Osteocyte (in vitro differentiated cells): ENCODE measurements around the gene PDCD11. TPM values are rescaled to one million over a fixed set of nuclear protein-coding genes. Genes with fewer than 3 reads are reported as not detected.
A peak's percentile ranks its signal among the peaks of the same experiment; 100 is the strongest.

Experiments
- DNase-seq: peaks from one replicate; pipeline ENCODE4 v3.0.0; 2021; ENCODE audit warnings: mixed read lengths; ENCODE audit not compliant: unreplicated experiment; ENCODE audit errors: extremely low spot score
- H3K27ac Mint-ChIP-seq: one replicate; pipeline ENCODE4 v1.8.0; 2021; ENCODE audit warnings: mild to moderate bottlenecking, mixed read lengths; ENCODE audit not compliant: unreplicated experiment
- H3K27me3 Mint-ChIP-seq: one replicate; pipeline ENCODE4 v1.8.0; 2021; ENCODE audit warnings: mixed read lengths; ENCODE audit not compliant: unreplicated experiment
- H3K36me3 Mint-ChIP-seq: one replicate; pipeline ENCODE4 v1.8.0; 2021; ENCODE audit warnings: mixed read lengths; ENCODE audit not compliant: unreplicated experiment
- H3K4me1 Mint-ChIP-seq: one replicate; pipeline ENCODE4 v1.8.0; 2021; ENCODE audit warnings: mixed read lengths; ENCODE audit not compliant: unreplicated experiment
- H3K4me3 Mint-ChIP-seq: one replicate; pipeline ENCODE4 v1.8.0; 2021; ENCODE audit warnings: mild to moderate bottlenecking, moderate library complexity, mixed read lengths; ENCODE audit not compliant: unreplicated experiment
- H3K9me3 Mint-ChIP-seq: one replicate; pipeline ENCODE4 v1.8.0; 2021; ENCODE audit warnings: mixed read lengths; ENCODE audit not compliant: unreplicated experiment
- CTCF ChIP-seq: fragments of 200-600 bp; sonication (generic); IDR thresholded peaks from 2 replicates; pipeline ENCODE4 v1.5.0; 2021; ENCODE audit warnings: antibody characterized with exemption, mild to moderate bottlenecking, moderate library complexity
- total RNA-seq: library from RNA; stranded (reverse); gene quantifications from 2 replicates; pipeline ENCODE4 v1.2.1, GENCODE V29; 2021

The PDCD11 gene
- total RNA-seq, 1 donor from 2014 or later: 32.6 TPM

GRCh38 chr10:103491729-103492364 is 95.4 kb downstream of the PDCD11 start:
- Mint-ChIP-seq H3K4me1 (peaks cover 31% of the 10 kb centered on the region), H3K9me3 (no peaks in the 10 kb centered on the region), H3K27me3 (peaks cover 11% of the 10 kb centered on the region), H3K4me3 (peak overlapping the region; percentile 75), H3K36me3 (no peaks in the 10 kb centered on the region), H3K27ac (peak overlapping the region; percentile 90)
- DNase-seq: no peak
- TF ChIP-seq CTCF: no peak

- Mint-ChIP-seq H3K4me3 (peak overlapping the region; percentile 75), H3K9me3 (no peaks in the 10 kb centered on the region), H3K4me1 (peaks cover 31% of the 10 kb centered on the region), H3K36me3 (no peaks in the 10 kb centered on the region), H3K27me3 (peaks cover 20% of the 10 kb centered on the region), H3K27ac (peak overlapping the region; percentile 90)
- no peak for DNase-seq
- TF ChIP-seq CTCF: no peak
Observed at GRCh38 chr10:103492655-103493261, 96.3 kb downstream of the PDCD11 start.

GRCh38 chr10:103493362-103493915 is 97.0 kb downstream of the PDCD11 start, which contains the start of gene NEURL1:
NEURL1 (plus strand) TSS chr10:103493705; CDS start chr10:103494388, 683 bp downstream.
- Mint-ChIP-seq H3K36me3 (no peaks in the 10 kb centered on the region), H3K27ac (peak within 1 kb of the TSS; percentile 90), H3K27me3 (peaks cover 21% of the 10 kb centered on the region)

GRCh38 chr10:103493916-103494877 is 97.8 kb downstream of the PDCD11 start:
- TF ChIP-seq CTCF: no peak
- no peak for DNase-seq
- Mint-ChIP-seq H3K27me3 (peaks cover 21% of the 10 kb centered on the region), H3K27ac (no peak overlapping the region), H3K4me1 (peaks cover 31% of the 10 kb centered on the region), H3K4me3 (peak overlapping the region; percentile 71), H3K9me3 (no peaks in the 10 kb centered on the region), H3K36me3 (no peaks in the 10 kb centered on the region)

More at GRCh38 chr10:103493362-103493915, 97.0 kb downstream of the PDCD11 start, which contains the start of gene NEURL1:
- Mint-ChIP-seq H3K4me3 (peak within 1 kb of the TSS; percentile 75), H3K4me1 (peaks cover 31% of the 10 kb centered on the region), H3K9me3 (no peaks in the 10 kb centered on the region)
- DNase-seq: no peak
- TF ChIP-seq CTCF: no peak
